NCI-H774 (cell line): Measurements from ENCODE around the gene ALG11.

Source experiments
- DNase-seq: peaks from one replicate; lab custom pipeline; 2025; lab: John Stamatoyannopoulos, UW

ALG11 gene

DNA sequence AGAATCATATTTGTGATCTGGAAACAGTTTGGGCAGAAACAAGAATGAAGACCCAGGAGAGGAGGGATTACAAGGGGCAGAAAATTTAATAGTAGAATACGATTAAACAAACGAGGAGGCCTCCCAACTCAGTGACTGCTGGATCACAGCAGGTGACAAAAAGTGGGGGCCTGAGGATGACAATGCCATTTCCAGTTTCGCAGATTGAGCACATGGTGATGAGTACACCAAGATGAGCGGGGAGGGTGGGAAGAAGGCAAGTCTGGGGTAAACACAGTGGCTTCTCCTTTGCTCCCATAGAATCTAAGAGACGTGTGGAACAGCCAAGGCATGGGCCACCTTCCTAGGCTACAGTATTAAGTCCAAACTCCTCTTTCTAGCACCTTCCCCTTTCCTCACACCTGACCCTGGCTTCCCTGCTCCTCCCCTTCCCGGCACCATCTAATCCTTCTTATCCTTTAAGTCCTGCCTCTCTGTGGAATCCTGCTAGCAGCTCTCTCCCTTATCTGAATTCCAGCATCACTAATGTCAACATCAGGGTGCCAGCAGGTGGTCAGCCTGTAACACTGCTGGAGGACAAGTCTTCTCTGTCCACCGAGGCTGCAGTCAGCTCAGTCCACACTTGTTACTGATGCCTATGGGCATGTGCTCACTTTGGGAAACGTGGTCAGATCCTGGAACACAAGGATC lies 14.4 kb upstream of the ALG11 start:
- DNase-seq = no peak

DNA sequence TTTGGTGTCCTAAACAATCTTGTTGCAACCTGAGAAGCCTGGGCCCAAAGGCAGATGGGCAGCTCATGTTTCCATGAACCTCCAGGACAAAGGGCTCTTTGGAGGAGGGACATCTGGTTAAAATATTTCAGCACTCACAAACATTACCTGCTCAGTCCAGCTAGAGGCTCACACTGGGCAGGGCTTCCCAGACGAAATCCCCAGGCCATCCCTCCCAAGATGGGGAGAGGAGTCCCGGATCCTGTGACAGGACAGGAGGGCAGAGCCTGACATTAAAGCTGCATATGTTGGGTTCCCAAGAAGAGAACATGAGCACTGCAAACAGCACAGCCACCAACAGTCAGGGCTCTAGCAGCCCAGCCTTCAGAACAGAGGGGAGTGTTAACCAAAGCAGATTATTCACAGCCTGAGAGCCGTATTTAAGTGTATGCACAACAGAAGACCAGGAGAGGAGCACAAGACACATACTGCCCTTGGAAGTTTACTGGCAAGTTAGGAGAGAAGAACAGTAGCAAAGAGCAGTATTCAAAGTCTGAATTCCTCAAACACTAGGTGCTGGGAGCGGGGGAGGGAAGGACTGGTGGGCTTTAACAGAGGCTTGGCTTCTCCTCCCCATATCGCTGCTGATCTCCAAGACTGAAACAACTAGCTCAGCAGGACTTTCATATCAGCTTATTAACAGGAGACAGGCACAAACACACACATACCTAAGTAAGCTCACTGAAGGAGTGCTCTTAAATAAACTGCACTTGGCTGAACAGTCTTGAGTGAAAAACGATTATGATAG lies 13.3 kb upstream of the ALG11 start:
- DNase-seq = no peak

DNA sequence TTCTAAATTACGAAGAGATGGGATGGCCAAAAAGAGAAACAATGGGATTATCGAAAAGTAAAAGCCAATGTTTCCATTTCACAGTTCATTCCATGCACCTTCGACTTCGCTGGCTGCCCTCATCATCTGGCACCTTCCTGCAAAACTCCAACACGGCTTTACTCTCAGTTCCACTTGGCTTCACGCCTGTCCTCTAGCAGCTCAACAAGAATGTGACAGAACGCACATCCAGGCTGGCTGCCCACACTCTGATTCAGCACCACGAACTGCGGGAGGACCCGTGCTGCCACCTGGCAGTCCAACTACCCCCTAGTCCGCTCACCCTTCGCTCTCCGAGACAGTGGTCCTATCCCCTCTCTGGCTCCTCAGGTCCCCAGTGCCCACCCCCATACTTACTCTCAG lies 12.7 kb upstream of the ALG11 start:
- DNase-seq = no peak

DNA sequence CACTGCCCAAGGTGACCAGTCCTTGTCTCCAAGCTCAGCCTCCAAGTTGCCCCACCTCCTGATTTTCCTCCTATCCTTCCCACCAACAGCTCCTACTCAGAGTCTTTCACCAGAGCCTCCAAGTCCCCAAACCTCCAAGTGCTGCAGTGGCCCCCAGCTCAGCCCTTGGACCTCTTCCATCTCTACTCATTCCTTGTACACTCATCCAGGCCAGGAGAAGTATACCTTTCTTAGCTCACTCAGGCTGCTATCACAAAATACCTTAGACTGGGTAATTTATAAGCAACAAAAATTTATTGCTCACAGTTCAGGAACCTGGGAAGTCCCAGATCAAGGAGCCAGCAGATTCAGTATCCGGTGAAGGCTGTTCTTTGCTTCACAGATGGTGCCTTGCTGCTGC lies 12.3 kb upstream of the ALG11 start:
- DNase-seq = no peak

DNA sequence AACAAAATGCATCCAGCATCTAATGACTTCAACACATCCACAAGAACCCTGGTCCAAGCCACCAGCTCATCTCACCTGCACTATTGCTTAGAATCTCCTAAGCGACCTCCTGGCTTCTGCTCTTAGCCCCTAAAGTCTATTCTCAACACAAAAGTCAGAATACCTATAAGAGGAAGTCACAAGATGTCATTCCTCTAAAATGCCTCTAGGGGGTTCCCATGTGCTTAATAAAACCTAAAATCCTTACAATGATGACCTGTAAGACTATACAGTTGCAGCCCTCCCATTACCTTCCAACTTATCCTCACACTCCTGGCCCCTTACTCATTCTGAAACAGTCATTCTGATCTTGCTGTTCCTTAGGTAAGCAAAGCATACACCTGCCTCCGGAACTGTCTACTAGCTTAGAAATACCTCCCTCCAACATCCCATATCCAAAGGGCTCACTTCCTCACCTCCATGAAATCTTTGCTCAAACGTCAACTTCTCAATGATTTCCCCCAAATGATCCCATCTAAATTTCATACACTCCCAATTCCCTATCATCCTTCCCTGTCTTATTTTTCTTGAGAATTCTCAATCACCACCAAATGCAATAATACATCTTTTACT lies 11.0 kb upstream of the ALG11 start:
- peak; percentile 6 for DNase-seq

DNA sequence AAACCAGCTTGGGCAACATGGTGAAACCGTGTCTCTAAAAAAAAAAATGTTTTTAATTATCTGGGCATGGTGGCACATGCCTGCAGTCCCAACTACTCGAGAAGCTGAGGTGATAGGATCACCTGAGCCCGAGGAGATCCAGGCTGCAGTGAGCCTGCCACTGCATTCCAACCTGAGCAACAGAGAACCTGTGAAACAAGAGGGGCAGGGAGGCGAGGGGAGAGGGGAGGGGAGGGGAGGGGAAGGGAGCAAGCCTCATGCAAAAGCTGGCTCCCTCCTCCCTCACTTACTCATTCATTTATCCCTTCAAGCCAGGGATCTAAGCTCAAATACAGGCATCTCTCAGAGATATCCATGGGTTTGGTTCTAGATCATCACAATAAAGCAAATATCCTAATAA lies 9.8 kb upstream of the ALG11 start:
- no peak for DNase-seq

DNA sequence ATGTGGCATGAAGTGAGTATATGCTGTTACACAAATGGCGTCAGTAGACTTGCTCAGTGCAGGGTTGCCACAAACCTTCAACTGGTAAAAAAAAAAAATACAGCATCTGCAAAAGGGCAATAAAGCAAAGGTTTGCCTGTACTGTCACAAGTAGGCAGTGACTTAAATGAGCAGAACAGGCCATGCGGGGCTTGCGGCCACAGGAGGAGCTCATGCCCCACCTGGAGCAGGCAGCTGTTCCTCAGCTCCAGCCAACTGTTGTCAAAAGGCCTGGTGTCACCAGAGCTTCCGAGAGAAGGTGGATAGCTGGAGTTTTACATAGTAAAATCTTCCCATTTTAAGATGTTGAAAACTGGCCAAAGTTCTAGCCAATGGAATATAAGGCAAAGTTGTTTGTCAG lies 8.7 kb upstream of the ALG11 start:
- DNase-seq = no peak

DNA sequence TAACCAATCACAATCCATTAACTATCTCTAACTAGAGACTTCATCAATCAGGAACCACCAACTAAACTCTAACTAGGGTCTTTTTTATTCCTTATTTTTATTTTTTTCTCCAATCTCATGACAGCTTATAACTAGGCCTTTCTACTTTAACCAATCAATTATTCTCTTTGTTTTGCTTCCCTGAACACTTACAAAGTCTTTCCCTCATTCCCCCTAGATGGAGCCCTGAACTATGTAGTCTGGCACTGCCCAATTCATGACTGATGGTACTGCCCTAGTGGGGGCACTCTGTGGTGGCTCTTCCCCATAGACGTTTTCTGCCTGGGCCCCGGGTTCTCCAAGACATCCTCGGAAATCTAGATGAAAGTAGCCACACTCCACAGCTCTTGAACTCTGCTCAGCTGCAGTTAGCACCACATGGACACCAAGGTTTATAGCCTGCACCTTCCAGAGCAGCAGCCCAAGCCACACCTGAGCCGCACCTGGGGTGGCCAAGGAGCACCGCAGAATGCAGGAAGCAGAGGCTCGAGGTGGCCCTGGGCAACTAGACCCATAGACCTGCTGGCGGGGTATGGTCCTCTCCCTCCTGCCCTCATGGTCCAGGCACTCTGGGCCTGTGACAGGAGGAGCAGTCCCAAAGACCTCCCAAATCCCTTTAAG lies 7.6 kb upstream of the ALG11 start:
- DNase-seq = no peak

DNA sequence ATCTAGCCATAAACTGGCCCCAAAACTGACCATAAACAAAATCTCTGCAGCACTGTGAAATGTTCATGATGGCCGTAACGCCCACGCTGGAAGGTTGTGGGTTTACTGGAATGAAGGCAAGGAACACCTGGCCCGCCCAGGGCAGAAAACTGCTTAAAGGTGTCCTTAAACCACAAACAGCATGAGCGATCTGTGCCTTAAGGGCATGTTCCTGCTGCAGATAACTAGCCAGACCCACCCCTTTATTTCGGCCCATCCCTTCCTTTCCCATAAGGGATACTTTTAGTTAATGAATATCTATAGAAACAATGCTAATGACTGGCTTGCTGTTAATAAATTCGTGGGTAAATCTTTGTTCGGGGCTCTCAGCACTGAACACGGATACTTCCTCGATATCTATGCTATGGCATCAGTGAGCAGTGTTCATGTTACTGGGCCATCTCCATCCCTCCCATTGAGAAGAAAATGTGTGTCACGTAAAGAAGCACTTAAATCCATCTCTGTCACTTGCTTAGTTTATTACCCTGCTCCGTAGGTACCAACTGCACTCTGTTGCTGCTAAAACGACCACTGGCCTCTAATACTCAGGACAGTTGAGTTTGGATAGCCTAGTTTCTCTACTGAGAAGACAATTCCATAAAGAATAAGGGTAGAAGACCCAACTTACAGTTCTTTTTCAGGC lies 6.2 kb upstream of the ALG11 start:
- no peak for DNase-seq

DNA sequence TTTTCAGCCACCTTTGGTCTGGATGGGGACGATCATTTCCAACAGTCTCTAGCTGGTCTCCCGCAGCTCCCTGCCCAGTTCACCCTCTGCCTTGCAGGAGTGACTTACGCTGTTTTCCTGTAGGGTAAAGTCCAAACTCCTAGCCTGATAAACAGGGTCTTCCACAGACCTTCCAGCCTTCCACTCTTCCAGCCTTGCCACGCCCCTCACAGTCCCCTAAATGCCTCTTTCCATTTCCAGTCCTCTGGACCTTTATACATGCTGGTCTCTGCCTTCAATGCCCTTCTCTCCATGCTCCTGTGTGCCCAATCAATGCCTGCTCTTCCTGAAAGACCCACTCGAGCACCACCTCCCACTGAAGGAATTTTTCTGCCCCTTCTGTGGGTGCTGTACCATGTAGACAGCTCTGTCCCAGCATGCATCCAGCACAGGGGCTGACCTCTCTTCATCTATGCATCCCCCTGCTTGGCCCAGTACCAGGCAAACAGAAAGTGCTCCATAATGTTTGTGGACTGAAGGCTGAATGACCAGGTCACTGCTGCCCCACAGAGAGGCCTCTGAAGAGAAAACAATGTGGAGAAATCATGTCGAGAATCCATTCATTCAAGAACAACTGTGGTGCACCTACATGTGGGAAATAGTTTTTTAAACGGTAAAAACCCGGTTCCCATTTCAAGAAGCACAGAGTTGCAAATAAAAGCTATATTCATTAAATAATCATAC lies 5.5 kb upstream of the ALG11 start:
- no peak for DNase-seq

DNA sequence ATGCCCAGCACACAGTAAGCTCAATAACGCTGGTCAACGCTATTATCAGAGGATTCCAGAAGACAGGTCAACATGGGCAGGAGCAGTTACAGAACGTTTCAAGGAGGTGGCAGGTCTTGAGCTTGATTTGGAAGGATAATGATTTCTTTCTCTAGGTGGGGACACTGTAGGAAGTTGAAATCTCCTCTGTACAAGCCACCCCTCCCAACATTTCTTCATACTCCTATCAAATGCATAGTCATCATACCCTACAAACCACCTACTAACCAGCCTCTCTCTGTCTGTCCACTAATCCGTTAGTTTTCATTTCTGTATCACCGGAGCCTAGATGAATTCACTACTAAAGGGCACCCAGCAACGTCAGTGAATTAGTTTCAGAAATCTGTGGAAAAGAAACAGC lies 2.3 kb upstream of the ALG11 start:
- DNase-seq = no peak

DNA sequence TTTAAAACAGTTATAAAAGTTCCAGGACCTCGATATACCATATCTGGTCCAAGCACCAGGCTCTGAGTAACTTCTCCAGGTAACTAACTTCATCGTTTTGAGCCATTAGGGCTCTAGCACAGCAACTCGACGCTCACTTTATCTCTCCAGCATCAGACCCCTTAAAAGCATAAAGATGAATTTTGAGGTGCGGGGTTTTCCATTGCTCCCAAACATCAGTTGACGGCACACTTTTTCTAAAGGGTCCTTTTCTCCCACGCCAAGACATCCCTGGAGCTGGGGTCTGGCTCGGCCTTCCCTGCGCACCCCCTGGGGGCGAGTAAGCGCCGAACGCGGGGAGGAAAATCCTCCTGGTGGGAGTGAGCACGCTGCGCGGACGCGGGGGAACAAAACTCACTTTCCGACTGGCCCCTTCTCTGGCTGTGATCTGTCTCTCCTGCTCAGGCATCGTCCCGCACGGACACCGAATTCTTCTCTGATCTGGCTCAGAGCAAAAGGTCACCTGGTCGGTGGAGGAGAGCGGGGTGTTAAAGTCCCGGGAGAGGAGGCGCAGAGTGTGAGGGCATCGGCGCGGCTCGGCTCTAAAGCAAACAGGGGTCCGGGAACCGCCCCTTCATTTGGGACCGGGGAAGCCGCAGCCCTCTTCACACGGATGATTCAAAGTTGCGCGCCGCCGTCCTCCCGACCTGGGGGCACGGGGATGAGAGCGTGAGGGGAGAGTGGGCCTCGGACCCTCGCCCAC lies 1.1 kb upstream of the ALG11 start, which contains the start of gene ATP7B:
Gene ATP7B, minus strand, starts transcription at position 561 of the 742 bp plus-strand sequence. Its CDS starts 113 bp downstream, at position 448.
- no peak for DNase-seq

DNA sequence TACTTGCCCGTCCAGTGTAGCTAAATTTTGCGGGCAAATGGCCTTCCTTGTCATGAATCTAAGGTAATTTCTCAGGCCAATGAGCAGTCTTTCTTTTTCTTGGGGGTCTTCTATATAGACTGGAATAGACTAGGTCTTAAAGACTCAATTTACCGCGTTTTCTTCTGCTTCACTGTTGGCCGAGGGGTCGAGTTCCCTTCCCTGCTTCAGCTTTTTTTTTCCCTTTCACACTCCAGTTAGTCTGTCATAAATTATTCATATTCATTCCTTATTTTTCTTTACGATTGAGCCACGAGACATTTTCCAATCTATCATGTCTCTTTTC lies 276 bp downstream of the ALG11 start:
- DNase-seq = no peak

DNA sequence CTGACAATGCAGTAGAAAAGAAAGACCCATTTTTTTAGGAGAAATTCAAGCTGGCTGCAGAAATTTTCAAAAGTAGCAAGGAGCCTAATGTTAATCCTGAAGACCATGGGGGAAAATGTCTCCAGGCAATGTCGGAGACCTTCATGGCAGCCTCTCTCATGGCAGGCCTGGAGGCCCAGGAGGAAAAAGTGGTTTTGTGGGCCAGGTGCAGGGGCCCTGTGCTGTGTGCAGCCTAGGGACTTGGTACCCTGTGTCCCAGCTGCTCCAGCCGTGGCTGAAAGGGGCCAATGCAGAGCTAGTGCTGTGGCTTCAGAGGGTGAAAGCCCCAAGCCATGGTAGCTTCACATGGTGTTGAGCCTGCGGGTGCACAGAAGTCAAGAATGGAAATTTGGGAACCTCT lies 4.1 kb downstream of the ALG11 start:
- DNase-seq = no peak

DNA sequence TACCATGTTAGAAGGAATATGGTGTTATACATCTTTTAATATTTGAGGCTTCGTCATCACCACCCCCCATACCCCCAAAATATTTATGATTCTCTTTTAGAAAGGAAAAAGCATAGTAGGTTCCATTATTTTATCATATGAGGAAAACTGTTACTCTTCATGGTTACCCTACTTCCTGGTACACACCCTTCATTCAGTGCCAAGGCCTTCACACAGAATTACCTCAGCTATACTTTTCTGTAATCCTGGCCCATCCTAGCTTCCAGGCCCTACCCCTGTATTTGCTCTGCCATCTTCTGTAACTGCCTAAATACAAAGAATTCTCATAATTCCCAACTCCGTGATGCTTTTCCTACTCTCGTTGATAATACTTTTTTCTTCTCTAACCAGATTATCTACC lies 8.0 kb downstream of the ALG11 start:
- DNase-seq = no peak

DNA sequence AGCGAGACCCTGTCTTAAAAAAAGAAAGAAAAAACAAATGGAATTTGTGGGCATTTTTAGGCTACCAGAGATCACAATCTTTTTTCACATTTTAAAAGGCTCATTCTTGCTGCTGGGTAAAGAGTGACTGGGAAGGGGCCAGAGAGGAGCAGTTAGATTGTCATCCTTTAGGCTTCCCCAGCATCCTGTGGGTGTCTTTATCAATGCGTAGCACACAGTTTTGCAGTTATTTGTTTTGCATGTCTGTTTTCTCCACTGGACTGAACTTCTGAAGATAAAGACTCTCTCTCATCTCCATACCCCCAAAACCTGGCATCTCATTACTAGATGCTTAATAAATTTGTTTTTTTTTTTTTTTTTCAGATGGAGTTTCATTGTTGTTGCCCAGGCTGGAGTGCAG lies 10.2 kb downstream of the ALG11 start:
- DNase-seq = no peak

DNA sequence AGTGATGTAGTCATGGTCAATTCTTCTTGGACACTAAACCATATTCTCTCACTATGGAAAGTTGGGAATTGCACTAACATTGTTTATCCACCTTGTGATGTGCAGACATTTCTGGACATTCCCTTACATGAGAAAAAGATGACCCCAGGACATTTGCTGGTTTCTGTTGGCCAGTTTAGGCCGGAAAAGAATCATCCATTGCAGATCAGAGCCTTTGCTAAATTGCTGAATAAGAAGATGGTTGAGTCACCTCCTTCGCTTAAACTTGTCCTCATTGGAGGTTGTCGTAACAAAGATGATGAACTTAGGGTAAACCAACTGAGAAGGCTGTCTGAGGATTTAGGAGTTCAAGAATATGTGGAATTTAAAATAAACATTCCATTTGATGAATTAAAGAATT lies 12.3 kb downstream of the ALG11 start, which contains the start of gene UTP14C:
Gene UTP14C, plus strand, starts transcription at position 211 of the 400 bp plus-strand sequence. CDS start 4,114 bp downstream, outside the sequence.
- no peak for DNase-seq

DNA sequence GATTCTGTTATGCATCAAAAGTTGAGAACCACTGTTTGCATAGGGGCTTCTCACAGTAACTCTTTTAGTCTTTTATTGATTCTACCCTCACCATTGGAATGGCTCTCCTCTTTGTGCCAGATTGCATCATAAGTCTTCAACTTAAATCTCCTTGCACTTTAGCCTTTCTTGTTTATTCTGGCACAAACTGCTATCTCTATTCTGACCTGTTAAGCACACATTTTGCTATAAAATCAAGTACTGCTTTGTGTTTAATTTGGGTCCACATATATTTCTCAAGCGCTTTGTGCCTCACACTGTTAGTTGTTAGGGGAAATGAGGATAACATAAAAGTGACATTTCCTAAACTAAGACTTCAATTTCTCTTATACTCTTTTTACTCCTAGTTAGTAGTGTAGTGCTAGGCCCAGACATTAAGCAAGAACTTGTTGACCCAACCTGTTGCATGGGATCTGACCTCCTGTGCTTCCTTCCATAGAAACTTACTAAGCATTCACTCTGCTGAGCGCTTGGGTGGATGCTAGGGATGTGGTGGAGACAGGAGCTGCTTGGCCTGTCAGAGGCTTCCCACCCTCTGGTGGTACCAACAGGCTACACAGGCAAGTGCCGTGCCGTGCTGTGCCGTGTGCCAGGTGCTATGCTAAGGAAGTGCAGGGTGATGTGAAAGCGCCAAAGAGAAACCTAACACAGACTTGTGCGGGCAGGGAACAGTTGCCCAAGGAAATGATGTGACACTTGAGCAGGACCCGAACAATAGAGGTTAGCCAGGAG lies 13.5 kb downstream of the ALG11 start:
- DNase-seq = no peak

DNA sequence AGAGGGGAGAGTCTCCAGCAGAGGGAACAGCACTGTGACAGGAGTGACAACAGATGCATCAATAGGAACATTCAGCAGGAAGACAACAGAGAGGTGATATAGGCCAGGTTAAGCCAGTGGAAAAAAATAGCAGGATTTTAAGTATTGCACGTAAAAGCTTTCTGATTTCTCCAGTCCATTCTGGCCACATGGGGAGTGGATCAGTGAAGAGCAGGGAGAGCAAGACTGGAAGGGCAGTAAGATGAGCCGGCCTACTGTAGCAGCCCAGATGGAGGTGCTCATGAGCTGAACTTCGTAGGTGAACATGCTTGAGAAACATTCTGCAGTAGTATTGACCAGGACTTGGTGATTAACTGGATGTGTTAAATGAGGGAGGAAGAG lies 14.0 kb downstream of the ALG11 start:
- no peak for DNase-seq

DNA sequence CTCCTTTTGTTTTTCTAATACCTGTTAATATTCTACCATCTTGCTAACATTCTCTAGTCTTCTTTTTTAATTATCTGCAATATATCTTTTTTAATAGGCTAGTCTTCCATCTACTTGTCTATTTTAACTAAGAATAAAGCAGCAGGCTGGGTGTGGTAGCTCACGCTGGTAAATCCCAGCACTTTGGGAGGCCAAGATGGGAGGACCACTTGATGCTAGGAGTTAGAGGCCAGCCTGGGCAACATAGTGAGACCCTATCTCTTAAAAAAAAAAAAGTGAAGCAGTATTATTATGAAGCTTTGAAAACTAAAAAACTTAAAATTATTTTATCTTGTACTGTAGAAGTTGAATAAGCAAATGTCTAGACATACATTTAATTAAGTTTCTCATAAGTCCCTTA lies 15.6 kb downstream of the ALG11 start:
- DNase-seq = no peak
